Hematopoietic multipotent progenitor cell treated with erythropoietin and hydrocortisone succinate and interleukin-3 and kit ligand, for 15 days (in vitro differentiated cells): ENCODE data around the gene NLRX1.
"Not testable (repeated sequence)": the region's sequence is repeated elsewhere in the genome, so short reads cannot be mapped to it uniquely, and the experiment has no call there.

Experiments used
- DNase-seq: peaks from one replicate; pipeline ENCODE4 v3.0.0-alpha.2; 2015; ENCODE audit warnings: low spot score

Gene NLRX1

GRCh38 chr11:119187123-119187892 lies 18.8 kb downstream of the NLRX1 start:
- DNase-seq, result no peak

- no peak for DNase-seq
Measured at GRCh38 chr11:119188067-119188466, 19.5 kb downstream of the NLRX1 start.

- DNase-seq, result no peak
Measured at GRCh38 chr11:119188887-119189286, 20.4 kb downstream of the NLRX1 start.

GRCh38 chr11:119189393-119189792 lies 20.9 kb downstream of the NLRX1 start:
- no peak for DNase-seq

GRCh38 chr11:119190531-119190930 lies 22.0 kb downstream of the NLRX1 start:
- DNase-seq, result no peak

- not testable (repeated sequence) for DNase-seq
Measured at GRCh38 chr11:119191265-119191664, 22.7 kb downstream of the NLRX1 start.

GRCh38 chr11:119192111-119192510 lies 23.6 kb downstream of the NLRX1 start:
- DNase-seq, result no peak

- no peak for DNase-seq
Measured at GRCh38 chr11:119193001-119193400, 24.5 kb downstream of the NLRX1 start.

- DNase-seq, result no peak
Measured at GRCh38 chr11:119193626-119194025, 25.1 kb downstream of the NLRX1 start.

- DNase-seq, result no peak
Measured at GRCh38 chr11:119194811-119195440, 26.4 kb downstream of the NLRX1 start.

- no peak for DNase-seq
Measured at GRCh38 chr11:119195680-119196079, 27.2 kb downstream of the NLRX1 start.

- peak; percentile 81 for DNase-seq
Measured at GRCh38 chr11:119196833-119197483, 28.4 kb downstream of the NLRX1 start.

GRCh38 chr11:119198925-119199324 lies 30.4 kb downstream of the NLRX1 start:
- DNase-seq, result no peak

GRCh38 chr11:119201236-119201635 lies 32.7 kb downstream of the NLRX1 start:
- not testable (repeated sequence) for DNase-seq

GRCh38 chr11:119202554-119202953 lies 34.0 kb downstream of the NLRX1 start:
- no peak for DNase-seq

GRCh38 chr11:119204066-119204465 lies 35.5 kb downstream of the NLRX1 start:
- DNase-seq, result no peak

GRCh38 chr11:119205080-119205479 lies 36.6 kb downstream of the NLRX1 start:
- no peak for DNase-seq

GRCh38 chr11:119205574-119206510 lies 37.3 kb downstream of the NLRX1 start, which contains the start of gene CBL:
CBL (plus strand) TSS chr11:119206339; CDS start chr11:119206418, 79 bp downstream.
- DNase-seq, result peak; percentile 94

- DNase-seq, result no peak
Measured at GRCh38 chr11:119206511-119207414, 38.2 kb downstream of the NLRX1 start.

- DNase-seq, result no peak
Measured at GRCh38 chr11:119207415-119207960, 39.0 kb downstream of the NLRX1 start.
